ENCODE data around the gene PPP2R2C.

Gene PPP2R2C

DNA sequence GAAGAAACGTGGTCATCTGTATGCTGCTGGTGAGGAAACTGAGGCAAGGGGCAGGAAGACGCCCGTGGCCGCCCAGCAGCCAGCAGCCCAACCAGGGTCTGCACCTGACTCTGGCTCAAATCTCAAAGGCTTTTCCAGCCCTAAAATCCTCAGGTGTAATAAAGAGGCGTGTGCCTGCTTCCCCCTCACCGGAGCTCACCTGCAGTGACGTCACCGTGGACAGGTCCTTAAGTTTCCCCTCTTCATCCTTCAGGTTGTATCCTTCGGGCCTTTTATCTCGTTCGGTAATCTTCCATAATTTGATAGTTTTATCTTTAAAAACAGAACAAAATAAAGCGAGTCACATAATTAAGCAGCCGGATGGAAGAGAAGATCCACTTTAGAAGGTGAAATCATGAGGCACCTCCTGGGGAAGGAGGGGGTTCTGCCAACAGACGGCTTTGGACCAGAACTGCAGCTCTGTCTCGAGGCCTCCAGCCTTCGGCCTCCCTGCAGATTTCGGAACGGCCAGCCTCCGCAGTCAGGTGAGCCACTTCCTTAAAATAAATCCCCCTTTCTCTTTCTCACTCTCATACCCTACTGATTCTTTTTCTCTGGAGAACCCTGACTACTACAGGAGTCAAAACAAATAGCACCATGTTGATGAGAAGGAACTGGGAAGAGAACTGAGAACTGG, 96.7 kb downstream of the PPP2R2C start:
- Histone ChIP-seq H3K27ac (replicated peaks) (no peak overlapping the region), H3K27me3 (ENCODE audit: insufficient read depth, poor library complexity, severe bottlenecking) (no peaks in the 10 kb centered on the region), H3K4me3 (replicated peaks; ENCODE audit: insufficient read depth, low read length) (no peak overlapping the region)
- TF ChIP-seq SPI1 (IDR thresholded peaks at IDR 0.05; ENCODE audit: borderline replicate concordance, low read depth) (no peak), CTCF (IDR thresholded peaks at IDR 0.05; ENCODE audit: insufficient read depth, low read length) (no peak), POLR2AphosphoS5 (IDR thresholded peaks at IDR 0.05; ENCODE audit: low read depth) (no peak), REST (IDR thresholded peaks at IDR 0.05; ENCODE audit: insufficient replicate concordance, low read depth) (no peak), GABPA (IDR thresholded peaks at IDR 0.05; ENCODE audit: low read depth) (no peak)
- DNase-seq (ENCODE audit: low read depth in 1 of 2, low spot score in 1 of 2): no peak

DNA sequence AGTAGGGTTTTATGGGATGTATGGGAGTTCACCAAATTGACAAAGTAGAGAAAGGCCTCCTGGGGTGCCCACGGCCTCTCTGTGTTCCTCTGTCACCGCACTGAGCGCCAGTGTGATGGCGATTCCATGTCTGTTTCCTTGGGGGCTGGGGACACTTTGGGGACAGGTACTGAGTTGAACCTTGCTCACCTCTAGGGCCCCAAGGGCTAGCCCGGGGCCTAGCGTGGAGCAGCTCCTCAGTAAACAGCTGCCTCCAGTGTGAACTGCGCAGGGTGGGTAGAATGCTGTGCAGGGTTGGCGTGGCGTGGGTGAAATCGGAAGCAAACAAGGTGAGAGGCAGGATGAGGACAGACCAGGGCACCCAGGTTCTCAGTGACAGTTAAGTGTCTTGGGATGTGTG, 97.8 kb downstream of the PPP2R2C start:
- Histone ChIP-seq H3K27me3 (ENCODE audit: insufficient read depth, poor library complexity, severe bottlenecking) (no peaks in the 10 kb centered on the region), H3K4me3 (replicated peaks; ENCODE audit: insufficient read depth, low read length) (no peak overlapping the region), H3K27ac (replicated peaks) (no peak overlapping the region)
- DNase-seq (ENCODE audit: low read depth in 1 of 2, low spot score in 1 of 2): no peak
- TF ChIP-seq POLR2AphosphoS5 (IDR thresholded peaks at IDR 0.05; ENCODE audit: low read depth): no peak
- no peak for TF ChIP-seq SPI1 (IDR thresholded peaks at IDR 0.05; ENCODE audit: borderline replicate concordance, low read depth)
- TF ChIP-seq CTCF (IDR thresholded peaks at IDR 0.05; ENCODE audit: insufficient read depth, low read length): no peak
- TF ChIP-seq GABPA (IDR thresholded peaks at IDR 0.05; ENCODE audit: low read depth): no peak
- no peak for TF ChIP-seq REST (IDR thresholded peaks at IDR 0.05; ENCODE audit: insufficient replicate concordance, low read depth)

DNA sequence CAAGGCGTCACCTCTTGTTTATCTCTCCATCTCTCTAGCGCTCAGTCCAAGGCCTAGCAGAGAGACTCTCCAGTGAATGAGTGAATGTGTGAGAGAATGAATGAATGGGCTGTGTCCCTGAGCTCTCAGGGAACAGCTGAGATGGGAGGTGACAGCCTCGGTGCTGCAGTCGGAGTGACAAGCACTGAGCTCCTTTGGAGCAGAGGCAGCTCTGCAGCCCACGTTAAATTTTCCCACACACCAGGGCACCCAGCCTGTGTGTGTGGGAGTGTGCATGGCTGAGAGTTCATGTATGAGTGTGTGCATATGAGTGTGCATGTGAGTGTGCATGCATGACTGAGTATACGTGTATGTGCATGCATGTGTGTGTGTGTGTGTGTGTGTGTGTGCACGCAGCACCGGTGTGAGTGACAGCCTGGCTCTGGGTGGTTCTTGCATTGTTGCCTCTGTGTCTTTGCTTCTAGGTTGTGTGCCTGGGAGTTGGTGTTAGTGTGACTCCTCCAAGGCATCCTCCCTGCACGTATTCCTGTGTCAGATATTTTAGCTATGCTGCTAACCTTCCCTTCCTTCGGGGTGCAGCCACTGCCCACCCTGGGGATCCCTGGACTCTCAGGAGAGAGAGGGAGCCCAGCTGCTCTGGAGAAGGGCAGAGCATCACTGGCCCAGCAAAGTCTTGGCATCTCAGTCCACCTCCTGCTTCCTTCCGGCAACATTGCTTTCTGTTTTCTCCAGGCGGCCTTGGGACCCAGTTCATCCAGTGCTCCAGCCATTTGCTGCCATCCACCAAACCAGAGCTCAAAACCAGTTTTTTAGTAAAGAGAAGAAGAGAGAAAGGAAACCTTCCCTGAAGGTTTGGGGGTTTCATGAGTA, 98.6 kb downstream of the PPP2R2C start:
- DNase-seq (ENCODE audit: low read depth in 1 of 2, low spot score in 1 of 2): no peak
- Histone ChIP-seq H3K4me3 (replicated peaks; ENCODE audit: insufficient read depth, low read length) (no peak overlapping the region), H3K27me3 (ENCODE audit: insufficient read depth, poor library complexity, severe bottlenecking) (no peaks in the 10 kb centered on the region), H3K27ac (replicated peaks) (no peak overlapping the region)
- TF ChIP-seq SPI1 (IDR thresholded peaks at IDR 0.05; ENCODE audit: borderline replicate concordance, low read depth): no peak
- TF ChIP-seq GABPA (IDR thresholded peaks at IDR 0.05; ENCODE audit: low read depth): no peak
- TF ChIP-seq REST (IDR thresholded peaks at IDR 0.05; ENCODE audit: insufficient replicate concordance, low read depth): no peak
- TF ChIP-seq POLR2AphosphoS5 (IDR thresholded peaks at IDR 0.05; ENCODE audit: low read depth): no peak
- TF ChIP-seq CTCF (IDR thresholded peaks at IDR 0.05; ENCODE audit: insufficient read depth, low read length): no peak

Measured in HL-60 (cell line).